SIG-M5 treated with dmso at 0.1 percent for 504 hours (cell line): ENCODE results near the gene SALL2.
A peak's percentile ranks its signal among the peaks of the same experiment; 100 is the strongest.

Source experiments
- DNase-seq: peaks from one replicate; lab custom pipeline; 2025; ENCODE audit not compliant: unreplicated experiment; lab: John Stamatoyannopoulos, UW

SALL2 gene

DNA sequence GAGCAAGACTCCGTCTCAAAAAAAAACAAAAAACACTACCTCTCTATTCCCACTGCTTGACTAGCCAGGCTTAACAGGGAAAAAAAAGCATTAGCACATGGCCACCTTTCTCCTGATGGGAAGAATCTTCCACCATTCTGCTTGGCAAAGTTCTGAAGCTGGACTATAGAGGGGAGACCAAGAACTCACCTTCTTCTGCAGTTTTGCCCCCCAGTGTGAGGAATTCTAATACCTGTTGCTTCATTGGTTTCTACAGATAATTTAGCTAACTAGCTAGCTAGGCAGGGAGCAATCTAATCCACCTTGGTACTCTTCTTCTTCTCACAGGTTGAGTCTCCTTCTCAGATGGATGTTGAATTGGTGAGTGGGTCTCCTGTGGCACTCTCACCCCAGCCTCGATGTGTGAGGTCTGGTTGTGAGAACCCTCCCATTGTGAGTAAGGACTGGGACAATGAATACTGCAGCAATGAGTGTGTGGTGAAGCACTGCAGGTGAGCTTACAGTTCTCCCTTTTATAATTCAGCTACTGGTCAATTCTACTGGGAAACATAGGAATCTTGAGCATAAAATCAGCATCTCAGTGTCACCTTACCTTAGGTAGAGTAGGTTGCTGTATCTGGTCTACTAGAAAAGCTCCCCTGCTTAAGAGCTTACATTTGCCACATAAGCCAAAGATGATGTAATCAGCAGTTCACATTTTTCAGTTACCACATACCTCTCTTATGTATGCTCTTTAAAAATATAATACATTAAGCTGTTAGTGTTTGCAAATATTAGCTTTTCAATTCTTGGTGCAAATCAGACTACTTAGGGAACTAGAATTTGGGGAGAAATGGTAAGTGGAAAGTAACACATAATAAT is 31.0 kb downstream of the SALL2 start:
- DNase-seq, result peak; percentile 4

DNA sequence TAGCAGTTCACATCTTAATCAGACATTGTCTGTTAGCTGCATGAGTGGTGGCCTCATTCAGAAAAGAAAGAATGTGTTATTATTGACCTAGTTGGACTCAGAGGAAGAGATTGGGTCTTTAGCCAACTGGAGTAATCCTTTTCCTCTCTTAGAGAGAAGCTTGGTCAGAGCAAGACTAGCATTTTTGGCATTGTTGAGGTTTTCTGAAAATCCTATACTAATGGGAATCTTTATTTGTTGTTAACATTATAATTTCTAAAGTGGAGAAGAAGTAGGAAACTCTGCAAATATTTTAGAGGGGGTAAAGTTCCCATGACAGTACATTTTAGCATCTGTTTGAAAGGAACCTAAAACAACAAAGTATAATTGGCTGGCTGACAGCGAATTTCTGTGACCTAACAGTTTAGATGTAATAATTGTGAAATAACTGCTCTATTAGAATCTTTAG is 39.5 kb downstream of the SALL2 start:
- no peak for DNase-seq

- DNase-seq, result peak; percentile 100
Observed at GRCh38 chr14:21476925-21477681, 49.0 kb downstream of the SALL2 start, which contains the start of the genes RAB2B and TOX4. Gene RAB2B (minus strand): TSS chr14:21476959. CDS start chr14:21476872, 87 bp downstream. Gene TOX4 (plus strand): TSS chr14:21477195. CDS start chr14:21477279, 84 bp downstream.

GRCh38 chr14:21476523-21476924 is 49.6 kb downstream of the SALL2 start:
- DNase-seq, result peak; percentile 83

GRCh38 chr14:21475767-21476522 is 50.2 kb downstream of the SALL2 start:
- DNase-seq, result peak; percentile 28
